Measurements from ENCODE around the gene DAZAP1.

Gene DAZAP1

DNA sequence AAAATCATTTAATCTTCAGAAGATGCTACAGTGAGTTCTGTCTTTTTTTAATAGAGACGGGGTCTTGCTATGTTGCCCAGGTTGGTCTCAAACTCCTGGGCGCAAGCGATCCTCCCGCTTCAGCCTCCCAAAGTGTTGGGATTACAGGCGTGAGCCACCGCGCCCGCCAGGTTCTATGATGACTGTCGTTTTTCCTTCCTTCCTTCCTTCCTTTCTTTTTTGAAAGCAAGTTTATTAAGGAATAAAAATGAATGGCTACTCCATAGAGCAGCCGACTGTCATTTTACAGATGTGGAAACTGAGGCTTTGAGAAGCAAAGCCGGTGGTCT is 5.5 kb upstream of the DAZAP1 start:
- H3K27me3 ChIP-seq (ENCODE audit: low read length): no peaks in the 10 kb centered on the region
- 0 out of 2 replicates have a peak, but pooled peaks cover 10% of the 10 kb centered on the region for H3F3A ChIP-seq (ENCODE audit: insufficient read depth)
- H2AFZ ChIP-seq (ENCODE audit: low read depth, low read length, severe bottlenecking): peak overlapping the region; percentile 94
- H3K36me3 ChIP-seq (ENCODE audit: low read length): no peaks in the 10 kb centered on the region
- peak overlapping the region; percentile 71 for H3K4me3 ChIP-seq (ENCODE audit: insufficient read depth, low read length, poor library complexity, severe bottlenecking)
- H3K9ac ChIP-seq (ENCODE audit: low read length): peak overlapping the region; percentile 92
- H3K79me2 ChIP-seq (ENCODE audit: insufficient read depth, low read length): peaks cover 15% of the 10 kb centered on the region
- peak overlapping the region; percentile 77 for H3K4me2 ChIP-seq (ENCODE audit: low read depth, low read length, poor library complexity, severe bottlenecking)
- no peaks in the 10 kb centered on the region for H3K9me3 ChIP-seq (ENCODE audit: insufficient read depth, low read length)
- no peaks in the 10 kb centered on the region for H4K20me1 ChIP-seq (ENCODE audit: low read depth, low read length)
- H3K27ac ChIP-seq (ENCODE audit: low read depth, low read length): no peak overlapping the region
- TF ChIP-seq, protein P1, sequence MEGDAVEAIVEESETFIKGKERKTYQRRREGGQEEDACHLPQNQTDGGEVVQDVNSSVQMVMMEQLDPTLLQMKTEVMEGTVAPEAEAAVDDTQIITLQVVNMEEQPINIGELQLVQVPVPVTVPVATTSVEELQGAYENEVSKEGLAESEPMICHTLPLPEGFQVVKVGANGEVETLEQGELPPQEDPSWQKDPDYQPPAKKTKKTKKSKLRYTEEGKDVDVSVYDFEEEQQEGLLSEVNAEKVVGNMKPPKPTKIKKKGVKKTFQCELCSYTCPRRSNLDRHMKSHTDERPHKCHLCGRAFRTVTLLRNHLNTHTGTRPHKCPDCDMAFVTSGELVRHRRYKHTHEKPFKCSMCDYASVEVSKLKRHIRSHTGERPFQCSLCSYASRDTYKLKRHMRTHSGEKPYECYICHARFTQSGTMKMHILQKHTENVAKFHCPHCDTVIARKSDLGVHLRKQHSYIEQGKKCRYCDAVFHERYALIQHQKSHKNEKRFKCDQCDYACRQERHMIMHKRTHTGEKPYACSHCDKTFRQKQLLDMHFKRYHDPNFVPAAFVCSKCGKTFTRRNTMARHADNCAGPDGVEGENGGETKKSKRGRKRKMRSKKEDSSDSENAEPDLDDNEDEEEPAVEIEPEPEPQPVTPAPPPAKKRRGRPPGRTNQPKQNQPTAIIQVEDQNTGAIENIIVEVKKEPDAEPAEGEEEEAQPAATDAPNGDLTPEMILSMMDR (IDR thresholded peaks at IDR 0.05; ENCODE audit: insufficient read depth, low read length, poor library complexity, severe bottlenecking): no peak
- no peak for TF ChIP-seq EZH2phosphoT487 (conservative IDR thresholded peaks at IDR 0.05; ENCODE audit: low read length)
- no peaks in the 10 kb centered on the region for H3K9me2 ChIP-seq (replicated peaks; ENCODE audit: insufficient read depth, low read length)

DNA sequence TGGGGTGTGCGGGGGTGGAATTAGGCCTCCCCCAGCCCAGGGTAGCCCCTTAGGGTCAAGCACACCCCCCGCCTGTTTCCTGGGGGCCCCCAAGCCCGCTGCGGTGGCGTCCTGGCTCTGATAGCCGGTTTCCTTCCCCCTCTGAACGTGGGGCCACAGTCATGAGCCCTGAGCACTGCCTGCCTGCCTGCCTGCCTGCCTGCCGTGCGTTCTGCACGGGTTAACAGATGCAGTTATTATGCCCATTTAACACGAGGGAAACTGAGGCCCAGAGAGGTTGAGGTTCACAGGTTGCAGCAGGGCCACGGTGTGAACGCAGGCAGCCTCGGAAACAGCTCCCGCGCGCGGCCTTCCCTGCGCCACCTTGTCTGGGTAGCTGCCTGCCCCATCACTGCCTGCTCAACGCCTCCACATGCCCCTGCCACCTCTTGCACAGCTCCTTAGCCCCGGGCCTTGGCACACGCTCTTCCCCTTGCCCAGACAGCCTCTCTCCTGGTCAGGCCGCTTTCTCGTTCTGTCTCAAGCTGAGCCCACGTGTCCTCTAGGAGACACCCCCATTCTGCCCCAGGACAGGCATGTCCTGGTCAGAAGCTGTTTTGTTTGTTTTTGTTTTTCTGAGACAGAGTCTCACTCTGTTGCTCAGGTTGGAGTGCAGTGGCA is 4.8 kb upstream of the DAZAP1 start:
- no peaks in the 10 kb centered on the region for H3K27me3 ChIP-seq (ENCODE audit: low read length)
- peaks cover 15% of the 10 kb centered on the region for H3K79me2 ChIP-seq (ENCODE audit: insufficient read depth, low read length)
- H3K27ac ChIP-seq (ENCODE audit: low read depth, low read length): no peak overlapping the region
- H3K9ac ChIP-seq (ENCODE audit: low read length): no peak overlapping the region
- no peak overlapping the region for H3K4me2 ChIP-seq (ENCODE audit: low read depth, low read length, poor library complexity, severe bottlenecking)
- no peak overlapping the region for H2AFZ ChIP-seq (ENCODE audit: low read depth, low read length, severe bottlenecking)
- H4K20me1 ChIP-seq (ENCODE audit: low read depth, low read length): no peaks in the 10 kb centered on the region
- H3K9me3 ChIP-seq (ENCODE audit: insufficient read depth, low read length): no peaks in the 10 kb centered on the region
- no peak overlapping the region for H3K4me3 ChIP-seq (ENCODE audit: insufficient read depth, low read length, poor library complexity, severe bottlenecking)
- H3K36me3 ChIP-seq (ENCODE audit: low read length): no peaks in the 10 kb centered on the region
- no peaks in the 10 kb centered on the region for H3K9me2 ChIP-seq (replicated peaks; ENCODE audit: insufficient read depth, low read length)
- 0 out of 2 replicates have a peak, but pooled peaks cover 10% of the 10 kb centered on the region for H3F3A ChIP-seq (ENCODE audit: insufficient read depth)
- TF ChIP-seq EZH2phosphoT487 (conservative IDR thresholded peaks at IDR 0.05; ENCODE audit: low read length): no peak
- TF ChIP-seq, protein P1 (IDR thresholded peaks at IDR 0.05; ENCODE audit: insufficient read depth, low read length, poor library complexity, severe bottlenecking): no peak

- peak overlapping the region; percentile 71 for H3K9ac ChIP-seq (ENCODE audit: low read length)
- H3K27me3 ChIP-seq (ENCODE audit: low read length): no peaks in the 10 kb centered on the region
- H3K79me2 ChIP-seq (ENCODE audit: insufficient read depth, low read length): peaks cover 42% of the 10 kb centered on the region
- H2AFZ ChIP-seq (ENCODE audit: low read depth, low read length, severe bottlenecking): peak overlapping the region; percentile 57
- peaks cover 18% of the 10 kb centered on the region; the same call in 1 of the 2 replicates for H4K20me1 ChIP-seq (ENCODE audit: low read depth, low read length)
- 0 out of 2 replicates have a peak, but pooled peaks cover 6% of the 10 kb centered on the region for H3F3A ChIP-seq (ENCODE audit: insufficient read depth)
- H3K27ac ChIP-seq (ENCODE audit: low read depth, low read length): peak overlapping the region; percentile 65
- TF ChIP-seq, protein P1 (IDR thresholded peaks at IDR 0.05; ENCODE audit: insufficient read depth, low read length, poor library complexity, severe bottlenecking): peak; percentile 48
- no peak for TF ChIP-seq EZH2phosphoT487 (conservative IDR thresholded peaks at IDR 0.05; ENCODE audit: low read length)
- H3K4me3 ChIP-seq (ENCODE audit: insufficient read depth, low read length, poor library complexity, severe bottlenecking): peak overlapping the region; percentile 67
- H3K36me3 ChIP-seq (ENCODE audit: low read length): no peaks in the 10 kb centered on the region
- no peaks in the 10 kb centered on the region for H3K9me2 ChIP-seq (replicated peaks; ENCODE audit: insufficient read depth, low read length)
- no peaks in the 10 kb centered on the region for H3K9me3 ChIP-seq (ENCODE audit: insufficient read depth, low read length)
- H3K4me2 ChIP-seq (ENCODE audit: low read depth, low read length, poor library complexity, severe bottlenecking): peak overlapping the region; percentile 90
These were observed 435 bp upstream of the DAZAP1 start for GRCh38 chr19:1406774-1407527.
